NCI-H774 (cell line): Measurements from ENCODE around the gene NINL.
"Not testable (repeated sequence)": the region's sequence is repeated elsewhere in the genome, so short reads cannot be mapped to it uniquely, and the experiment has no call there.

Experiments
- DNase-seq: peaks from one replicate; lab custom pipeline; 2025; lab: John Stamatoyannopoulos, UW

Gene NINL

GRCh38 chr20:25532971-25533391 is 52.4 kb downstream of the NINL start:
- no peak for DNase-seq

GRCh38 chr20:25532015-25532751 is 53.1 kb downstream of the NINL start:
- DNase-seq, result no peak

GRCh38 chr20:25529295-25529951 is 55.9 kb downstream of the NINL start:
- no peak for DNase-seq

- no peak for DNase-seq
These were observed 57.4 kb downstream of the NINL start for GRCh38 chr20:25527949-25528348.

- no peak for DNase-seq
These were observed 58.9 kb downstream of the NINL start for GRCh38 chr20:25526446-25526845.

- no peak for DNase-seq
These were observed 59.5 kb downstream of the NINL start for GRCh38 chr20:25525867-25526266.

GRCh38 chr20:25525295-25525694 is 60.0 kb downstream of the NINL start:
- DNase-seq, result no peak

GRCh38 chr20:25521382-25521781 is 63.9 kb downstream of the NINL start:
- DNase-seq, result no peak

GRCh38 chr20:25517124-25517523 is 68.2 kb downstream of the NINL start:
- DNase-seq, result no peak

GRCh38 chr20:25514747-25515340 is 70.5 kb downstream of the NINL start:
- no peak for DNase-seq

- DNase-seq, result no peak
These were observed 71.1 kb downstream of the NINL start for GRCh38 chr20:25514195-25514594.

GRCh38 chr20:25512709-25513108 is 72.6 kb downstream of the NINL start:
- no peak for DNase-seq

- DNase-seq, result no peak
These were observed 74.1 kb downstream of the NINL start for GRCh38 chr20:25511183-25511582.

- no peak for DNase-seq
These were observed 74.6 kb downstream of the NINL start for GRCh38 chr20:25510721-25511120.

- DNase-seq, result no peak
These were observed 75.1 kb downstream of the NINL start for GRCh38 chr20:25510202-25510601.

- DNase-seq, result no peak
These were observed 76.2 kb downstream of the NINL start for GRCh38 chr20:25509084-25509483.

GRCh38 chr20:25508083-25508770 is 77.1 kb downstream of the NINL start:
- DNase-seq, result peak; percentile 10

GRCh38 chr20:25507385-25508082 is 77.8 kb downstream of the NINL start:
- no peak for DNase-seq

GRCh38 chr20:25504366-25505135 is 80.8 kb downstream of the NINL start:
- DNase-seq, result no peak

GRCh38 chr20:25503936-25504335 is 81.4 kb downstream of the NINL start:
- DNase-seq, result no peak

GRCh38 chr20:25503051-25503639 is 82.2 kb downstream of the NINL start:
- not testable (repeated sequence) for DNase-seq
